ENCODE data around the gene PKHD1. TPM values are rescaled to one million over a fixed set of nuclear protein-coding genes. Genes with fewer than 3 reads are reported as not detected.

PKHD1 gene
- total RNA-seq, 1 experiment from 2014 or later, result 0.09 TPM

DNA sequence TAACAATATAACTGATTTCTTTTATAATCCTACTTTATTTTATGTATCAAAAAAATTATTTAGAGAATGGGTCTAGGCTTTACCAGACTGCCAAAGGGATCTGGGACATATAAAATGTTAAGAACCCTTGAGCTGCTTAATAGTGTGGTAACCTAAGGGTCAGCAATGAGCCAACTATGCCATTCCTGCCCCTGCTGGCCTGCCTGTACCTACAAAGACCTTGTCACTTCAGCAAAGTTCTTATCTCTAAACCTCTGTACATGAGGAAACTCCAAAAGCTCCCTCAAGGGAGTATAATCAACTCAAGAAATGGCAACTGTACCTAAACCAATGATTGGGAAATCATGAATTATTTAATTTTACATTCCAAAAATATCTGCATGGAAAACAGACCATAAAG, 266.9 kb downstream of the PKHD1 start:
- no peak overlapping the region for H2BK5ac ChIP-seq (ENCODE audit: insufficient read length, low read length)
- H2BK20ac ChIP-seq (ENCODE audit: low read depth, low read length, poor library complexity, severe bottlenecking), result no peak overlapping the region
- no peak overlapping the region for H3K23ac ChIP-seq (ENCODE audit: insufficient read length, low read depth, low read length)
- no peak overlapping the region for H3K27ac ChIP-seq (ENCODE audit: insufficient read length, low read depth, low read length)
- H2AK5ac ChIP-seq (ENCODE audit: insufficient read length, low read length), result no peak overlapping the region
- H4K8ac ChIP-seq (replicated peaks; ENCODE audit: insufficient read length, low read depth, low read length), result no peak overlapping the region
- H2BK120ac ChIP-seq (ENCODE audit: low read depth, low read length, poor library complexity, severe bottlenecking), result no peak overlapping the region
- Mint-ChIP-seq H3K36me3 (ENCODE audit: insufficient read depth in 1 of 3, low read depth in 3 of 3) (no peaks in the 10 kb centered on the region), H3K27me3 (ENCODE audit: low read depth) (peaks cover 4% of the 10 kb centered on the region; the same call in 1 of the 2 replicates), H3K4me3 (no peak overlapping the region), H3K4me1 (peaks cover 8 to 12% of the 10 kb centered on the region in 2 experiments), H3K9me3 (no peaks in the 10 kb centered on the region), H3K27ac (no peak overlapping the region)
- no peak overlapping the region for H2BK15ac ChIP-seq (ENCODE audit: low read depth, low read length)
- H3K9me3 ChIP-seq (ENCODE audit: control insufficient read depth, low read depth, low read length), result no peaks in the 10 kb centered on the region
- no peak overlapping the region for H2BK12ac ChIP-seq (ENCODE audit: insufficient read length, low read depth, low read length)
- no peak overlapping the region for H3K4me2 ChIP-seq (ENCODE audit: insufficient read depth, insufficient read length, low read length)
- H4K91ac ChIP-seq (ENCODE audit: insufficient read length, low read depth, low read length), result no peak overlapping the region
- no peaks in the 10 kb centered on the region for H3K23me2 ChIP-seq (ENCODE audit: insufficient read length, low read depth, low read length, poor library complexity, severe bottlenecking)
- DNase-seq, result no peak
- no peak overlapping the region for H3K14ac ChIP-seq (ENCODE audit: insufficient read depth, low read length)
- no peak overlapping the region for H3K4ac ChIP-seq (ENCODE audit: low read depth, low read length)
- H3K4me1 ChIP-seq (ENCODE audit: insufficient read depth, low read length), result no peaks in the 10 kb centered on the region; the same call in 1 of the 2 replicates
- H3K27me3 ChIP-seq (ENCODE audit: insufficient read depth, low read length), result no peaks in the 10 kb centered on the region
- H3K9ac ChIP-seq (ENCODE audit: extremely low read depth, insufficient read length, low read length), result no peak overlapping the region
- H3K18ac ChIP-seq (ENCODE audit: insufficient read length, low read depth, low read length), result no peak overlapping the region
- H4K5ac ChIP-seq (ENCODE audit: insufficient read length, low read depth, low read length), result no peak overlapping the region
- H3K56ac ChIP-seq (ENCODE audit: insufficient read length, low read depth, low read length), result no peak overlapping the region
- no peak overlapping the region for H2AFZ ChIP-seq (ENCODE audit: low read length)
- H4K20me1 ChIP-seq (ENCODE audit: control insufficient read depth, insufficient read depth, insufficient read length), result no peaks in the 10 kb centered on the region
- H3K79me2 ChIP-seq (ENCODE audit: insufficient read depth, low read length), result no peaks in the 10 kb centered on the region
- TF ChIP-seq, protein P1, sequence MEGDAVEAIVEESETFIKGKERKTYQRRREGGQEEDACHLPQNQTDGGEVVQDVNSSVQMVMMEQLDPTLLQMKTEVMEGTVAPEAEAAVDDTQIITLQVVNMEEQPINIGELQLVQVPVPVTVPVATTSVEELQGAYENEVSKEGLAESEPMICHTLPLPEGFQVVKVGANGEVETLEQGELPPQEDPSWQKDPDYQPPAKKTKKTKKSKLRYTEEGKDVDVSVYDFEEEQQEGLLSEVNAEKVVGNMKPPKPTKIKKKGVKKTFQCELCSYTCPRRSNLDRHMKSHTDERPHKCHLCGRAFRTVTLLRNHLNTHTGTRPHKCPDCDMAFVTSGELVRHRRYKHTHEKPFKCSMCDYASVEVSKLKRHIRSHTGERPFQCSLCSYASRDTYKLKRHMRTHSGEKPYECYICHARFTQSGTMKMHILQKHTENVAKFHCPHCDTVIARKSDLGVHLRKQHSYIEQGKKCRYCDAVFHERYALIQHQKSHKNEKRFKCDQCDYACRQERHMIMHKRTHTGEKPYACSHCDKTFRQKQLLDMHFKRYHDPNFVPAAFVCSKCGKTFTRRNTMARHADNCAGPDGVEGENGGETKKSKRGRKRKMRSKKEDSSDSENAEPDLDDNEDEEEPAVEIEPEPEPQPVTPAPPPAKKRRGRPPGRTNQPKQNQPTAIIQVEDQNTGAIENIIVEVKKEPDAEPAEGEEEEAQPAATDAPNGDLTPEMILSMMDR (conservative IDR thresholded peaks at IDR 0.05), result no peak
- H3T11ph ChIP-seq (ENCODE audit: low read length), result no peak overlapping the region
- no peaks in the 10 kb centered on the region for H3K79me1 ChIP-seq (ENCODE audit: insufficient read depth, low read depth, low read length, poor library complexity, severe bottlenecking)
